GM19452 (cell line): ENCODE results near the gene NALCN.

Experiments used
- ATAC-seq: cut with Tn5 transposase; IDR thresholded peaks from one replicate; pipeline ENCODE4 v1.9.1; 2021; ENCODE audit not compliant: unreplicated experiment

Gene NALCN

DNA sequence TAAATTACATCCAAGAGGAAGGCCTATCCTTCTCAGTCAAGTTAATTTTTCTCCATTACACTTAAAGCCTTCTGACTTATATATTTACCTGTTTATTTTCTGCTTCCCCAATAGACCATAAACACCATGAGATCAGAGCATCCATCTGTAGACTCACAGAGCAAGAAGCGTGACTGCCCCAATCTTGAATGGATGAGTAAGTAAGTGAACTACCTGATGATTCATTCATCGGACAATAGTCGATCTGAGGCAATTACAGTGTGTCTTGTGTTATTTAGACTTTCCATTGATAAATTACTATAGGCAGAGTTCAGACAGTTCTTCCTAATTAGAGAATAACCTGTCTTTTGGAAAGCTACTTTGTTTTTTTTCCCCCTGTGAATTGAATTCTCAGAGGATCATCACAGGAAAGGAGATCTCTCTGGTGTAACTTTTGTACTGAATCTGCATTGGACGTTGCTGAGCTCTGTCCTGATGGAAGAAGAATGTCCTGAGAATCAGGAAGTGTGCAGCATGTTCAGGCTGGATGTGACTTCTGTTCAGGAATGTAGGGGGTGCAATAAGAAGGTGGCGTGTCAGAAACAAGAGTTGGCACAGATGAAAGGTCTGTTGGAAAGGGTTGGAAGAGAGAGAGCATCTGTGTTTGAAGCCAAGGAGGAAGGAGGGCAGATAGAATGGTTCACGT, 367.0 kb downstream of the NALCN start:
- no peak for ATAC-seq

DNA sequence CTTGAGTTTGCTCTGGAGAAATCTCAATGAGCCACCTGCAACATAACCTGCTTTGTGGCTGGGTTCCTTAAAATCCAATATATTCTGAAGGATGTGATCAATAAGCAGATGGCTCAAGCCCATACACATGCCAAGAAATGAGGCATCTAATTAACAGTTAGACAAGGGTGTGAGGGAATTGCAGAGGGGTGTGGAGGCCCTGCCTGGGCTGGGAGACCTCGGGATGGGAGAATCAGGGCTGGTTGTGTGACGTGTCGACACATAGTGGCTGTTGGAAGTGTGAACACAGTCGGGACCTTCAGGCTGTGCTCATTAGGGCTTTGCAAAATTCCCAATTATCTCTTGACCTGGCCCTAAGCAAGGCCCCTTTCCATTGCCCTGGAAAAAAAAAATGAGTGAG, 379.8 kb downstream of the NALCN start:
- no peak for ATAC-seq

DNA sequence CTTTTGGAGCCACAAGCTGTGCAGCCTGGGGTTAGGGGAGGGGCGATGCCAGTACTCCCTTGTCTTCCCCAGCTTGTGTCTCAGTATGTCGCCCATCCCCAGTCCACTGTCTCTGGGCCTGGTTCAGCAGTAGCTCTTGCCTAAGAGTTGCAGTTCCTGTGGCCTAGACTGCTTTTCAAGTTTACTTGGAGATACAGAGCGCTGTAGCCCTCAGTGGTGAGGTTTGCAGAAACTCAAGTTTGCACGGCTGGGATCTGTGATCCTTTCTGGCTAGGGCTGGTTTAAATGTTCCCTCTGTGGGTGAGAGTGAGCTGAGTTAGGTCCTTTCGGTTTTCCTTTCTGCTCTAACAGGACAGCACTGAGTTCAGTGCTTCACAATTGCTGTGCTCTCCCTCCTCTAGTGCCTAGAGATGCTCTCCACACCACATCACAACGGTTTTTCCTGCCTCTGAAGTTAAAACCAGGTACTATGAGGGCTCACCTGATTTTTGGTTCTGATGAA, 381.1 kb downstream of the NALCN start:
- no peak for ATAC-seq

DNA sequence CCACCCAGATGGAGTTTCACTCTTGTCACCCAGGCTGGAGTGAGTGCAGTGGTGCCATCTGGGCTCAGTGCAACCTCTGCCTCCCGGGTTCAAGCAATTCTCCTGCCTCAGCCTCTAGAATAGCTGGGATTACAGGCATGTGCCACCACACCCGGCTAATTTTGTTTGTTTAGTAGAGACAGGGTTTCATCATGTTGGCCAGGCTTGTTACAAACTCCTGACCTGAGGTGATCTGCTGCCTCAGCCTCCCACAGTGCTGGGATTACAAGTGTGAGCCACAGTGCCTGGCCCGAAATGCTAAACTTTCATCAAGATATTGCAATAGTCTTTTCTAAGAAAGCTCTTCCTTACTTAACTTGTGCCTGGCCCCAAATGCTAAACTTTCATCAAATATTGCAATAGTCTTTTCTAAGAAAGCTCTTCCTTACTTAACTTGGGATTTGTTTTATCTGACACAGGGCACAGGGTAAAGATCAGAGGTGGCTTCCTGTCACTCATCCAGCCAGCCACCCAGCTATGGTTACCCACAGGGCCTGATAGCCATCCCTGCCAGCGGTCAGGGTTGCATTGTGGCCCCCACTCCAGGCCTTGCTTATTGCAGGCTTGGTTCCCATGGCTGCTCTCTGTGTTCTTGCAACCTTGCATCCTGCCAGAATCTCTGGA, 389.4 kb downstream of the NALCN start:
- ATAC-seq, result no peak

DNA sequence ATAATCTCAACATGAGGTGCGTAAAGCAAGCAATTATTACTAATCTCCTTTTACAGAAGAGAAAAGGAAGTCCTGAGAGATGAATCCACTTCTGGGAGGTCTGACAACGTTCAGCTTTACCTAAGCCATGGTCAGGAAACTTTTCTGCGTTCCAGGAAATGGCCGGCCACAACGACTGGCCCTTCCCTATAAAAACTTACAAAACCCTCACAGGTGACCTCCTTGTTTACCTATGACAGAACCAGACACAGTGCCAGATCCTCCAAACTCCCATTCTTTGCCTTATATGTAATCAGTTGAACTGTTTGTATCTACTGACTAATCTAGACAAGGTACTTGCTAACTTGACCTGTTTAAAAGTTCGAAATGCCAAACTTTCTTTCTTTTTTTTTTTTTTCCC, 390.0 kb downstream of the NALCN start:
- no peak for ATAC-seq

DNA sequence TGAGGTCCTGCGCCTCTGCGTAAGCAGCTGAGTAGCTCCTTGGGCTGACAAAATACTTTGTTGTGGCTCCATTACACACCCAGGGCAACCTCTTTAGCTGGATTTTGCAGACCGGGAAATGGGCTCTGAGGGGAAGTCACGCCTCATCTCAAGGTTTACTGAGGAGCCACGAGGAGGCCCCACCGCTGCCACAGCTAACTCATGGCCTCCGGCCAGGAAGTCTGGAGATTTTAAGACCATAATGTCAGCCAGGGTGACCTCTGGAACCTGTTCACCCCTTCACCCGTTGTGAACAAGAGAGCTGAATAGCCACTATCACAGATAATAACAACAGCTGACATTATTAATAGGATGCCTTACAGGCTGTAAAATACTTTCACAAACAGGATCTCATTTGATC, 390.4 kb downstream of the NALCN start:
- no peak for ATAC-seq

DNA sequence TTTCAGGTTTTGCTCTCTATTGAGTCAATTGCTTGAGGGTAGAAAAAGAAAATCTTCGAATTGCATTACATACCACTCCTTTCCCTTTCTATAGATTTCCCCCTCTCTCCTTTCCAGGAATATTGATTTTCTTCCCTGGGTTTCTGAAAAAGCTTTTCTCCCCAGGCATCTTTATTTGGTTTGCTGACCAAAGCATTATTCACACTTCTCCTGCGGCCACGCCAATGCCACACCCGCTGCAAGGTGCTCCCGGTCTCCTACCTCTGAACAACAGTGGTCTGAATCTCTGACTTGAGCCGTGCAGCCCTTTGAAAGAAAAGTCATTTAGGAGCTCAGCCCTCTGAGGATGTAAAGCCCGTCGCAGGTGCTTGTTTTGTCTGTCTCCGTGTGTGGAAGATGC, 390.8 kb downstream of the NALCN start:
- ATAC-seq, result no peak

DNA sequence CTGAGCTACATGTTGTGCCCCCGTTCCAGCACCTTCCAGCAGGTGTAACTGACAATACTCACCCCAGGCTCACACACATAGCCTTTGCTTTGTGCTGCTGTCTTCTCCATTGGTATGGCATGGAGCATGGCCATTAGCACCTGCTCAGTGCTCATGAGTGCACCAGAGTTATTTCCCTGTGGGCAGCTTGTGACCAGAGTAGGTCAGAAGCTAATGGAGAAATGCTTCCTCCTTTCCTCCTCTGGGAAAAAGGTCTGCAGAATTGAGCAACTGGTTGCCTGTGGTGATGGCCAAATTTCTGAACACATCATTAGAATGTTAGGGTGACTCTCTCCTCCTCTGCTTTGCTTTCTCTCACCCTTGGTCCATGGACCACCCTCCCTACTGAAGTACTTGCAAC, 397.2 kb downstream of the NALCN start:
- ATAC-seq, result no peak

DNA sequence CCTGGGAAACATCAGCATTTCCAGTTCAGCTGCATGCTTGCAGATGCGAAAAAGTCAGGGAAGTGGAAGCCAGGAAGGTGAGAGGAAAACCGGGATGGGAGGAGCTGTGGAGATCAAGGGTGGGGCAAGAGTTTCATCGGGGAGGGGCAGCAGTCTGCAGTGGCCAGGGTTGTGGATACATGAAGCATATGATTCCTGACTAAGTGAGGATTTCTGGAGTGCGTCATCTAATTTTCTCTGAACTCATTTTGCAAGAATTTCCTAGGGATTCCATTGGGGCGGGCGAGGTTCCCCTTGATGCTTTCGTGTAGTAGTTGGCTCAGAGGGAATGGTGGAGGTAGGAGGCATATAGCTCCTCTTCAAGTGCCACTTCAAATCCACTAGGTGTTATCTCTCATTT, 397.6 kb downstream of the NALCN start:
- no peak for ATAC-seq

DNA sequence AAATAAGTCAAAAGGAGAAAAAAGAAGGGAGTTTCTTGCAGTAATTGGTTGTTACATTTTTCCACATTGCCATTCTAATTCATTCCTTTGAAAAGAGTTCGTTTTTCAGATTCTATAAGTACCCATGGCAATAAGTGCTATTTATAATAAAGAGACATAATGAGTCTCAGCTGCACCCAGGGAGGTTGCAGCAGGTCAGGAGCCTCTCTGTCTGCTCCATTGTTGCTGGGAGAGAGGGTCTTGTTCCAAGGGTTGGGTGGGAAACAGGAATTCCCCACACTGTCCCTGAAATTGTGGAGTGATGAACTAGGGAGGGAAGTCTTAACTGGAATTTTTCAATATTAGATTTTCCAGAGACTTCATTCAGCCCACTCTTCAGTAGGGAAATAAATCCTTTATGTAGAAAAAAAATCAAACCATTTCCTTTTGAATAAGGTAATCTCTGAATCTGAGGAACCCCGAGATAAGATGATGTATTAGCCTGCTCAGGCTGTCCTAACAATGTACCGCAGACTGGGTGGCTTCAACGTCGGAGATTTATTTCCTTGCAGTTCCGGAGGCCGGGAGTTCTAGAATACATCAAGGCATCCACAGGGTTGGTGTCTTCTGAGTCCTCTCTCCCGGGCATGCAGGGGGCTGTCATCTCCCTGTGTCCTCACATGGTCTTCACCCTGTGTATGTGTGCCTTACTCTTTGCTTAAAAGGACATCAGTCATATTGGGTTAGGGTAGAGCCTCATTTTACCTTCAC, 399.0 kb downstream of the NALCN start:
- ATAC-seq, result no peak

DNA sequence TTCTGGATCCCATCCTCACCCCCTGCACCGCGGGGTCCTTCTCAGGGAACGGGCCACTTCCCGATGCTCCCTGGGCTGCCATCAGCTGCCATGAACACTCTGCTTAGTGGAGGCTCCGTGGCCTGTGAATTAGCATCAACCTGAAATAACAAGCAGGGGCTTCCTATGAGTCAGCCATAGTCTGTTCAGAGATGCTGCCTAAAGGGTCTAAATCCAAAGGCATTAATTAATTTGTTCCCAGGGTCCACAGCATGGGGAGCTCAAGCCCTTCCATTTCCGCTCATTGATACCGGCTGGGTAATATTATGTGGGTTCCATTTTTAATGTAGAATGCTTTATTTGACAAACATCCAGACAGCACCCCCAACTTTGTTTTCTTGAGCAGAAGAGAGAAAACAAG, 399.8 kb downstream of the NALCN start:
- no peak for ATAC-seq

DNA sequence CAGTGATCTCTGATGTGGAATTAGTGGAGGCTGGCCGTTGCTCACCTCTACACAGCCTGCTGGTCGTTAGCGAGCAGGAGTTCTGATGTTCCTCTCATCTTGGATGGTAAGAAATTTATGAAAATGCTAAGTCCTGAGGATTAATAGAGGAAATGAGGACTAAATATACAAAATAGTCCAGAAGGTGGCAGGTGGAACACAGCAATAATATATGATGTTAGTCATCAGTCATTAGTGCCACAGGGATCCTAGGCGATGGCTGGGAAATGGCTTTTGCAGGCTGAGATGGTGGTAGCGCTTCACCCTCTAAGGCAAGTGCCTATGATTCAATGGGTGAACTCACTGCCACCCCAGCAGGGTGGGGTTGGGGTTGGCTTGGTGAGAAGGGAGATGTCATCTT, 403.1 kb downstream of the NALCN start:
- no peak for ATAC-seq

DNA sequence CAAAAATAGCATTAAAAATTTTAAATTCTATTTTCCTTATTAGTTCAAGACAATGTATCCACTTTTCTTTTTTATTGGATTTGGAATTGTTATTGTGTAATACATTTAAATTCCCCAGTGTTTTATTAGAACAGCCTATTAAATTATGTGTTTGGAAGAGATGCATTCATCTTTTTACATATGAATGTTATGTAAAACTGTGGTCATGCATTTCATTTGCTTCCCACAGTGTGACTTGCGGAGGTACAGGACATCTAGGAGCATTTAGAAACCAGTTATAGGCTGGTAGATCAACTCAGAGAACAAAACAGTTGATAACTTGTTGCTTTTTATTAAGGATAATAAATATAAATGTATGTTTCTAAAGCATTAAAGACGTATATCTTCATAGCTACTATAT, 406.2 kb downstream of the NALCN start:
- ATAC-seq, result no peak

DNA sequence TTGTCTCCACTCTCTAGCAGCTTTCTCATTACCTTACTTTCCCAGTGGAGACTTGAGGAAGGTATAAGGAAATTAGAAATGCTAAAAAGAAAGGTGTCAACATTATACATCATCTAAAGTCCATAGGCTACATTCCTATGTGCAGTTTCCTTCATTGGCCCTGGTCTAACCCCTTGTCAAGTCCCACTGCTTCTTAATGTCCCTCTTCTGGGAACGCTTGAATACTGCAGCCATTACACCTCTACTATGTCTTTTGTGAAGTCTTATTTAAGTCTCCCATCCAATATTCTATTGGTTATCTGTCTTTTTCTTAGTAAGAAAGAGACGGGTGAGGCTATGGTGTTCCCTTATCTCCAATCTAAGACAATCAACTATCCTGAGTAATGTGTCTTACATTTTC, 409.1 kb downstream of the NALCN start:
- no peak for ATAC-seq
